ENCODE results near the gene AQP3.
"Not testable (repeated sequence)": the region's sequence is repeated elsewhere in the genome, so short reads cannot be mapped to it uniquely, and the experiment has no call there.

Gene AQP3

GRCh38 chr9:33446946-33447798 is at the start of gene AQP3:
TSS of gene AQP3 (minus strand) at chr9:33447593. CDS start at chr9:33447530, 63 bp downstream.
- TF ChIP-seq CTCF (IDR thresholded peaks at IDR 0.05; ENCODE audit: low read depth, low read length): peak; percentile 5
- peak within 1 kb of the TSS; percentile 33 to 43 for H3K4me3 ChIP-seq (replicated peaks in 1 of 2; ENCODE audit: low read depth in 2 of 2, low read length in 2 of 2)
- DNase-seq (ENCODE audit: low read depth in 2 of 2): peak; percentile 48 to 51

- not testable (repeated sequence) for H3K4me3 ChIP-seq (replicated peaks in 1 of 2; ENCODE audit: low read depth in 2 of 2, low read length in 2 of 2); DNase-seq (ENCODE audit: low read depth in 2 of 2)
Observed at GRCh38 chr9:33493819-33494218, 46.4 kb upstream of the AQP3 start.

- no peak overlapping the region for H3K4me3 ChIP-seq (replicated peaks in 1 of 2; ENCODE audit: low read depth in 2 of 2, low read length in 2 of 2)
- TF ChIP-seq CTCF (IDR thresholded peaks at IDR 0.05; ENCODE audit: low read depth, low read length): no peak
- peak in 1 of 2 donors; percentile 65 for DNase-seq (ENCODE audit: low read depth in 2 of 2)
Observed at GRCh38 chr9:33489066-33489465, 41.7 kb upstream of the AQP3 start.

GRCh38 chr9:33485312-33485711 is 37.9 kb upstream of the AQP3 start:
- not testable (repeated sequence) for H3K4me3 ChIP-seq (replicated peaks in 1 of 2; ENCODE audit: low read depth in 2 of 2, low read length in 2 of 2); DNase-seq (ENCODE audit: low read depth in 2 of 2)

- no peak for TF ChIP-seq CTCF (IDR thresholded peaks at IDR 0.05; ENCODE audit: low read depth, low read length)
- no peak overlapping the region for H3K4me3 ChIP-seq (replicated peaks in 1 of 2; ENCODE audit: low read depth in 2 of 2, low read length in 2 of 2)
- DNase-seq (ENCODE audit: low read depth in 2 of 2): no peak
Observed at GRCh38 chr9:33480976-33481375, 33.6 kb upstream of the AQP3 start.

- H3K4me3 ChIP-seq (replicated peaks in 1 of 2; ENCODE audit: low read depth in 2 of 2, low read length in 2 of 2): no peak overlapping the region
- TF ChIP-seq CTCF (IDR thresholded peaks at IDR 0.05; ENCODE audit: low read depth, low read length): no peak
- no peak for DNase-seq (ENCODE audit: low read depth in 2 of 2)
Observed at GRCh38 chr9:33480106-33480505, 32.7 kb upstream of the AQP3 start.

GRCh38 chr9:33476503-33476902 is 29.1 kb upstream of the AQP3 start:
- TF ChIP-seq CTCF (IDR thresholded peaks at IDR 0.05; ENCODE audit: low read depth, low read length): no peak
- H3K4me3 ChIP-seq (replicated peaks in 1 of 2; ENCODE audit: low read depth in 2 of 2, low read length in 2 of 2): no peak overlapping the region
- DNase-seq (ENCODE audit: low read depth in 2 of 2): no peak

GRCh38 chr9:33475357-33475756 is 28.0 kb upstream of the AQP3 start:
- no peak overlapping the region for H3K4me3 ChIP-seq (replicated peaks in 1 of 2; ENCODE audit: low read depth in 2 of 2, low read length in 2 of 2)
- DNase-seq (ENCODE audit: low read depth in 2 of 2): no peak
- TF ChIP-seq CTCF (IDR thresholded peaks at IDR 0.05; ENCODE audit: low read depth, low read length): no peak

Data from cardiac fibroblast (primary cell).